Vagina (tissue), 2 donors: ENCODE measurements around the gene RFC3. TPM values are rescaled to one million over a fixed set of nuclear protein-coding genes. Genes with fewer than 3 reads are reported as not detected.
A peak's percentile ranks its signal among the peaks of the same experiment; 100 is the strongest.

ENCODE experiments used
- DNase-seq, 2 donors: peaks; one replicate each; pipeline ENCODE4 v3.0.0-alpha.2; 2017; ENCODE audit errors: extremely low spot score in 2 of 2
- H3K27ac ChIP-seq: fragments of 200-600 bp; sonication (generic); one replicate; pipeline ENCODE4 v1.5.1; 2019
- H3K27me3 ChIP-seq: fragments of 200-600 bp; sonication (generic); one replicate; pipeline ENCODE4 v1.5.1; 2019
- H3K36me3 ChIP-seq, 2 donors: fragments of 200-600 bp; sonication (generic); one replicate each; pipeline ENCODE4 v1.5.1; 2017 to 2019
- H3K4me1 ChIP-seq: fragments of 200-600 bp; sonication (generic); one replicate; pipeline ENCODE4 v1.5.1; 2019
- H3K4me3 ChIP-seq, 2 donors: fragments of 200-600 bp; sonication (generic); 1 replicate in 1 of 2; 2 replicates in 1 of 2; pipeline ENCODE4 v1.5.1; 2016 to 2019
- H3K9me3 ChIP-seq: fragments of 200-600 bp; sonication (generic); one replicate; pipeline ENCODE4 v1.5.1; 2019
- CTCF ChIP-seq, 3 experiments: fragments of 450-650 bp in 2 of 3; fragments of 200-600 bp in 1 of 3; sonication (generic) in 1 of 3; IDR thresholded peaks; one replicate each; pipeline ENCODE4 v1.5.1; 2017 to 2019; ENCODE audit warnings: antibody characterized with exemption in 3 of 3, mild to moderate bottlenecking in 2 of 3, moderate library complexity in 2 of 3
- POLR2A ChIP-seq, 2 donors: fragments of 450-650 bp; IDR thresholded peaks; one replicate each; pipeline ENCODE4 v1.6.1; 2017; ENCODE audit warnings: antibody characterized with exemption in 2 of 2, mild to moderate bottlenecking in 2 of 2, moderate library complexity in 2 of 2
- POLR2AphosphoS5 ChIP-seq, 2 donors: sonication (generic); formaldehyde crosslinking; IDR thresholded peaks; one replicate each; pipeline ENCODE4 v1.9.0; 2017; ENCODE audit warnings: antibody characterized with exemption in 2 of 2, mild to moderate bottlenecking in 2 of 2, low read depth in 1 of 2; ENCODE audit not compliant: insufficient read depth in 1 of 2
- intact Hi-C: fragments of 100-400 bp; cut with DNase I; formaldehyde crosslinking; loops from one replicate; pipeline ENCODE4 v1.15.1; 2023
- total RNA-seq: library from RNA; depleted of rRNA; stranded (reverse); fragments of >200 nt; gene quantifications from one replicate; pipeline ENCODE4 v1.2.3, GENCODE V29; 2016

Gene RFC3
- total RNA-seq, 1 donor from 2014 or later = 8.6 TPM

GRCh38 chr13:33825083-33825482, 7.1 kb downstream of the RFC3 start:
- Histone ChIP-seq H3K4me3 (no peak overlapping the region), H3K27me3 (no peaks in the 10 kb centered on the region), H3K9me3 (no peaks in the 10 kb centered on the region), H3K4me1 (no peaks in the 10 kb centered on the region), H3K27ac (no peak overlapping the region), H3K36me3 (peaks cover 0 to 19% of the 10 kb centered on the region in 2 donors)
- TF ChIP-seq POLR2AphosphoS5 (IDR thresholded peaks at IDR 0.05; ENCODE audit: insufficient read depth in 1 of 2, low read depth in 1 of 2) (no peak), POLR2A (IDR thresholded peaks at IDR 0.05) (no peak), CTCF (IDR thresholded peaks at IDR 0.05) (no peak)
- intact Hi-C loops = no loop called here
- DNase-seq = no peak

- Histone ChIP-seq H3K4me3 (no peak overlapping the region), H3K36me3 (peaks cover 0 to 28% of the 10 kb centered on the region in 2 donors), H3K4me1 (no peaks in the 10 kb centered on the region), H3K27me3 (no peaks in the 10 kb centered on the region), H3K27ac (no peak overlapping the region), H3K9me3 (no peaks in the 10 kb centered on the region)
- TF ChIP-seq POLR2AphosphoS5 (IDR thresholded peaks at IDR 0.05; ENCODE audit: insufficient read depth in 1 of 2, low read depth in 1 of 2) = no peak
- TF ChIP-seq CTCF (IDR thresholded peaks at IDR 0.05) = no peak
- no peak for TF ChIP-seq POLR2A (IDR thresholded peaks at IDR 0.05)
- intact Hi-C loops = no loop called here
- DNase-seq = no peak
Observed at GRCh38 chr13:33827139-33827538, 9.2 kb downstream of the RFC3 start.

- no peak overlapping the region for H3K27ac ChIP-seq
- H3K36me3 ChIP-seq = peaks cover 0 to 28% of the 10 kb centered on the region in 2 donors
- intact Hi-C loops = no loop called here
- H3K4me1 ChIP-seq = no peaks in the 10 kb centered on the region
- no peaks in the 10 kb centered on the region for H3K9me3 ChIP-seq
- H3K27me3 ChIP-seq = no peaks in the 10 kb centered on the region
- TF ChIP-seq CTCF (IDR thresholded peaks at IDR 0.05) = no peak
- TF ChIP-seq POLR2AphosphoS5 (IDR thresholded peaks at IDR 0.05; ENCODE audit: insufficient read depth in 1 of 2, low read depth in 1 of 2) = no peak
- TF ChIP-seq POLR2A (IDR thresholded peaks at IDR 0.05) = no peak
- no peak for DNase-seq
- no peak overlapping the region for H3K4me3 ChIP-seq
Observed at GRCh38 chr13:33828431-33829129, 10.6 kb downstream of the RFC3 start.

- no peak for DNase-seq
- no peak overlapping the region for H3K27ac ChIP-seq
- no peak for TF ChIP-seq CTCF (IDR thresholded peaks at IDR 0.05)
- TF ChIP-seq POLR2AphosphoS5 (IDR thresholded peaks at IDR 0.05; ENCODE audit: insufficient read depth in 1 of 2, low read depth in 1 of 2) = peak in 1 of 2 donors; percentile 59
- TF ChIP-seq POLR2A (IDR thresholded peaks at IDR 0.05) = no peak
- H3K4me1 ChIP-seq = no peaks in the 10 kb centered on the region
- intact Hi-C loops = no loop called here
- H3K36me3 ChIP-seq = peaks cover 0 to 34% of the 10 kb centered on the region in 2 donors
- H3K4me3 ChIP-seq = no peak overlapping the region
- no peaks in the 10 kb centered on the region for H3K27me3 ChIP-seq
- H3K9me3 ChIP-seq = no peaks in the 10 kb centered on the region
Observed at GRCh38 chr13:33832872-33833271, 14.9 kb downstream of the RFC3 start.

- H3K9me3 ChIP-seq = no peaks in the 10 kb centered on the region
- H3K4me1 ChIP-seq = no peaks in the 10 kb centered on the region
- no peak for DNase-seq
- TF ChIP-seq POLR2AphosphoS5 (IDR thresholded peaks at IDR 0.05; ENCODE audit: insufficient read depth in 1 of 2, low read depth in 1 of 2) (no peak), POLR2A (IDR thresholded peaks at IDR 0.05) (no peak), CTCF (IDR thresholded peaks at IDR 0.05) (no peak)
- intact Hi-C loops = no loop called here
- H3K4me3 ChIP-seq = no peak overlapping the region
- peak overlapping the region; percentile 51 for H3K27ac ChIP-seq
- H3K36me3 ChIP-seq = peaks cover 0 to 18% of the 10 kb centered on the region in 2 donors
- no peaks in the 10 kb centered on the region for H3K27me3 ChIP-seq
Observed at GRCh38 chr13:33838647-33839046, 20.7 kb downstream of the RFC3 start.
